B cell (primary cell): ENCODE results near the gene FSTL5. TPM values are rescaled to one million over a fixed set of nuclear protein-coding genes. Genes with fewer than 3 reads are reported as not detected.

Source experiments
- ATAC-seq: fragments of 200-7000 bp; cut with Tn5 transposase; one replicate; pipeline ENCODE4 v1.10.0; 2021; ENCODE audit warnings: low read depth, mild to moderate bottlenecking, moderate number of reproducible peaks, moderate library complexity
- CTCF ChIA-PET: fragments of 350-600 bp; sonication (Branson Sonifier 250); formaldehyde crosslinking; loops from one replicate; lab custom pipeline; 2021; ENCODE audit warnings: antibody characterized with exemption, inconsistent platforms; lab: Charles Lee
- POLR2A ChIA-PET: fragments of 350-600 bp; sonication (Branson Sonifier 250); formaldehyde crosslinking; loops from one replicate; lab custom pipeline; 2021; ENCODE audit warnings: antibody characterized with exemption; lab: Charles Lee
- DNase-seq: peaks from one replicate; pipeline ENCODE4 v3.0.0; 2013
- H2AFZ ChIP-seq: 2 replicates; pipeline ENCODE4 v1.6.1; 2012; ENCODE audit warnings: mild to moderate bottlenecking, low read depth, low read length; ENCODE audit not compliant: insufficient read depth, poor library complexity, severe bottlenecking
- H3K27ac ChIP-seq, 2 donors: 1 replicate in 1 of 2; 2 replicates in 1 of 2; pipeline ENCODE4 v1.5.1; 2012 to 2013; ENCODE audit warnings: low read length in 2 of 2, mild to moderate bottlenecking in 2 of 2, moderate library complexity in 1 of 2
- H3K27me3 ChIP-seq, 4 experiments: fragments of 200-600 bp in 1 of 4; sonication (generic) in 1 of 4; replicated peaks in 1 of 4; 1 replicate in 2 of 4; 2 replicates in 2 of 4; pipeline versions ENCODE4 v1.6.1 to v1.7.0; 2013 to 2016; ENCODE audit warnings: low read length in 3 of 4, mild to moderate bottlenecking in 2 of 4, mixed read lengths in 1 of 4, moderate library complexity in 1 of 4; ENCODE audit not compliant: insufficient read depth in 4 of 4, control insufficient read depth in 3 of 4; ENCODE audit errors: control extremely low read depth in 1 of 4
- H3K36me3 ChIP-seq, 2 experiments: replicated peaks in 1 of 2; 1 replicate in 1 of 2; 2 replicates in 1 of 2; pipeline versions ENCODE4 v1.6.1 to v1.7.1; 2013; ENCODE audit warnings: low read length in 1 of 2; ENCODE audit not compliant: insufficient read depth in 2 of 2, control insufficient read depth in 1 of 2; ENCODE audit errors: control extremely low read depth in 1 of 2, extremely low read depth in 1 of 2
- H3K4me1 ChIP-seq, 2 donors: fragments of 200-600 bp in 1 of 2; sonication (generic) in 1 of 2; 1 replicate in 1 of 2; 2 replicates in 1 of 2; pipeline versions ENCODE4 v1.5.1 to v1.6.1; 2013 to 2017; ENCODE audit warnings: low read length in 2 of 2; ENCODE audit not compliant: control insufficient read depth in 2 of 2, insufficient read depth in 2 of 2
- H3K4me2 ChIP-seq: replicated peaks from 2 replicates; pipeline ENCODE3; 2012; ENCODE audit warnings: mild to moderate bottlenecking, low read depth, low read length; ENCODE audit not compliant: poor library complexity, severe bottlenecking
- H3K4me3 ChIP-seq, 5 experiments: fragments of 200-600 bp in 1 of 5; sonication (generic) in 1 of 5; 1 replicate in 3 of 5; 2 replicates in 2 of 5; pipeline versions ENCODE4 v1.5.1 to v1.7.0; 2011 to 2016; ENCODE audit warnings: low read length in 4 of 5, mild to moderate bottlenecking in 4 of 5, low read depth in 2 of 5, control low read depth in 1 of 5, moderate library complexity in 1 of 5; ENCODE audit not compliant: insufficient read depth in 1 of 5; ENCODE audit errors: control extremely low read depth in 1 of 5, extremely low read depth in 1 of 5
- H3K79me2 ChIP-seq: fragments of 200-600 bp; sonication (generic); one replicate; pipeline ENCODE4 v1.6.0; 2016; ENCODE audit warnings: low read length; ENCODE audit not compliant: control insufficient read depth, insufficient read depth
- H3K9ac ChIP-seq: fragments of 200-600 bp; sonication (generic); 2 replicates; pipeline ENCODE4 v1.6.1; 2017; ENCODE audit warnings: mild to moderate bottlenecking, low read length, moderate library complexity
- H3K9me3 ChIP-seq, 3 donors: one replicate each; pipeline versions ENCODE4 v1.6.1 to v1.7.1; 2013; ENCODE audit warnings: low read length in 2 of 3; ENCODE audit not compliant: control insufficient read depth in 2 of 3, insufficient read depth in 1 of 3; ENCODE audit errors: control extremely low read depth in 1 of 3
- H4K20me1 ChIP-seq: 2 replicates; pipeline ENCODE4 v1.6.0; 2012; ENCODE audit warnings: mild to moderate bottlenecking, low read length; ENCODE audit not compliant: insufficient read depth, control insufficient read depth, poor library complexity, severe bottlenecking
- H3K27ac Mint-ChIP-seq: one replicate; pipeline ENCODE4 v1.8.0; 2021; ENCODE audit warnings: mixed read lengths
- H3K27me3 Mint-ChIP-seq: one replicate; pipeline ENCODE4 v1.8.0; 2021; ENCODE audit warnings: mixed read lengths
- H3K4me1 Mint-ChIP-seq: one replicate; pipeline ENCODE4 v1.8.0; 2021; ENCODE audit warnings: mixed read lengths
- H3K4me3 Mint-ChIP-seq: one replicate; pipeline ENCODE4 v1.8.0; 2021; ENCODE audit warnings: mixed read lengths
- H3K9me3 Mint-ChIP-seq: one replicate; pipeline ENCODE4 v1.8.0; 2022; ENCODE audit warnings: mixed read lengths; ENCODE audit not compliant: insufficient read depth
- EZH2 ChIP-seq: IDR thresholded peaks from 2 replicates; pipeline ENCODE4 v1.6.1; 2012; ENCODE audit warnings: borderline replicate concordance, low read depth, mild to moderate bottlenecking, moderate library complexity, low read length; ENCODE audit not compliant: insufficient read depth, poor library complexity, severe bottlenecking
- WGBS: methylation state at CpG from one replicate; pipeline ENCODE4 v1.1.5; 2013; ENCODE audit warnings: missing lambda C conversion rate; ENCODE audit not compliant: insufficient coverage; 5-methylcytosine and 5-hydroxymethylcytosine counted together
- intact Hi-C: fragments of 100-400 bp; cut with micrococcal nuclease; formaldehyde crosslinking; loops from one replicate; pipeline ENCODE4 v1.10.0; 2022
- polyA plus RNA-seq: library from polyadenylated mRNA; depleted of rRNA; stranded (reverse); fragments of >200 nt; gene quantifications from 2 replicates; pipeline ENCODE4 v1.2.3, GENCODE V29; 2012
- total RNA-seq, 2 donors: library from RNA; stranded (reverse); fragments of 120-200 nt in 1 of 2; gene quantifications; 1 replicate in 1 of 2; 2 replicates in 1 of 2; pipeline versions ENCODE4 v1.2.3 to v1.2.4, GENCODE V29; 2013 to 2022
- TF ChIP-seq, protein P1 (sequence below): fragments of 200-600 bp; IDR thresholded peaks from one replicate; pipeline ENCODE4 v1.8.0; 2022; ENCODE audit warnings: antibody characterized with exemption, mild to moderate bottlenecking

Gene FSTL5
- total and polyA plus RNA-seq, 2 donors (not counting 1 experiment from before 2014, with no cell fraction given), result not detected

DNA sequence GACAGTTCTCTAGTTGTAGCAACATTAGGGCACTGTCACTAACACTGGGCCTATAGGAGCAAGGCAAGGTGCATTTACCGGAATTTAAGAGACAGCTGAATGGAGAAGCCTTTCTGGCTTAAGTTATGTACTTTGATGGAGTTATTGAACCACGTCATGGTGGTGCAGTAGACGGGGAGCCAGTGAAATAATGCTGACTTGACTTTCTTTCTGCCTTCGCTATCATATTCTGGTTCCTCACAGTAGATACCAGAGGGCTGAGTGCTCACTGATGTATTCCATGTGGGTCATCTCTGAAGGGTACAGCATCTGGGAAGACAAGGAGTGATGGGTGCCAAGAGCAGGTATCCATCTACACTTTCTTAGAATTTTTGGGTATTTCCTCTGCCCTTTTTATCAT lies 802.8 kb downstream of the FSTL5 start:
- TF ChIP-seq, protein P1, sequence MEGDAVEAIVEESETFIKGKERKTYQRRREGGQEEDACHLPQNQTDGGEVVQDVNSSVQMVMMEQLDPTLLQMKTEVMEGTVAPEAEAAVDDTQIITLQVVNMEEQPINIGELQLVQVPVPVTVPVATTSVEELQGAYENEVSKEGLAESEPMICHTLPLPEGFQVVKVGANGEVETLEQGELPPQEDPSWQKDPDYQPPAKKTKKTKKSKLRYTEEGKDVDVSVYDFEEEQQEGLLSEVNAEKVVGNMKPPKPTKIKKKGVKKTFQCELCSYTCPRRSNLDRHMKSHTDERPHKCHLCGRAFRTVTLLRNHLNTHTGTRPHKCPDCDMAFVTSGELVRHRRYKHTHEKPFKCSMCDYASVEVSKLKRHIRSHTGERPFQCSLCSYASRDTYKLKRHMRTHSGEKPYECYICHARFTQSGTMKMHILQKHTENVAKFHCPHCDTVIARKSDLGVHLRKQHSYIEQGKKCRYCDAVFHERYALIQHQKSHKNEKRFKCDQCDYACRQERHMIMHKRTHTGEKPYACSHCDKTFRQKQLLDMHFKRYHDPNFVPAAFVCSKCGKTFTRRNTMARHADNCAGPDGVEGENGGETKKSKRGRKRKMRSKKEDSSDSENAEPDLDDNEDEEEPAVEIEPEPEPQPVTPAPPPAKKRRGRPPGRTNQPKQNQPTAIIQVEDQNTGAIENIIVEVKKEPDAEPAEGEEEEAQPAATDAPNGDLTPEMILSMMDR, result no peak
- TF ChIP-seq EZH2, result no peak
- Mint-ChIP-seq H3K9me3 (peaks cover 5% of the 10 kb centered on the region), H3K27ac (no peak overlapping the region), H3K4me1 (no peaks in the 10 kb centered on the region), H3K27me3 (no peaks in the 10 kb centered on the region), H3K4me3 (no peak overlapping the region)
- H3K4me1 ChIP-seq, result no peaks in the 10 kb centered on the region
- WGBS, result 79% methylated on average over 3 of the region's 4 CpGs
- no peaks in the 10 kb centered on the region for H3K79me2 ChIP-seq
- H4K20me1 ChIP-seq, result no peaks in the 10 kb centered on the region
- ATAC-seq, result no peak
- intact Hi-C loops, result no loop called here
- H3K9ac ChIP-seq, result no peak overlapping the region
- CTCF ChIA-PET, result no interaction called here
- H3K27ac ChIP-seq, result no peak overlapping the region
- no peak for DNase-seq
- POLR2A ChIA-PET, result no interaction called here
- H3K4me2 ChIP-seq, result no peak overlapping the region
- no peaks in the 10 kb centered on the region for H3K9me3 ChIP-seq
- H2AFZ ChIP-seq, result no peak overlapping the region
- H3K36me3 ChIP-seq, result no peaks in the 10 kb centered on the region
- no peak overlapping the region for H3K4me3 ChIP-seq
- H3K27me3 ChIP-seq, result no peaks in the 10 kb centered on the region

DNA sequence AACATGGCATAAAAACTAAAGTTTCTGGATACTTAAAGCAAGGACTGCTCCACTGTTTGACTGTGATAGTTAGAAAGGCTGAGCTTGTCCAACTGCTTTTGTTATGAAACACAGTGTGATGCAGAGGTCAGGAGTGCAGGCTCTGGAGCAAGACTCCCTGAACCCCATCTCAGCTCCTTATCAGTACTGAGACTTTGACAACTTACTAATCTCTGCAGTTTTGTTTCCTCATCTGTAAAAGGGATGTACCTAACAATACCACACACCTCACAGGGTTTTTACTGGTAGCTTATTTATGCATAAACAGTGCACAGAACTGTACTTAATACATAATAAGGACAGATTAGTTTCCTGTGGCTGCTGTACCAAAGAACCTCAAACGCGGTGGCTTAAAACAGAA lies 804.3 kb downstream of the FSTL5 start:
- Histone ChIP-seq H3K4me3 (no peak overlapping the region), H2AFZ (no peak overlapping the region), H3K36me3 (no peaks in the 10 kb centered on the region), H3K9ac (no peak overlapping the region), H3K79me2 (no peaks in the 10 kb centered on the region), H4K20me1 (no peaks in the 10 kb centered on the region), H3K4me1 (no peaks in the 10 kb centered on the region), H3K27me3 (no peaks in the 10 kb centered on the region), H3K9me3 (no peaks in the 10 kb centered on the region), H3K4me2 (no peak overlapping the region), H3K27ac (no peak overlapping the region)
- POLR2A ChIA-PET, result no interaction called here
- Mint-ChIP-seq H3K4me3 (no peak overlapping the region), H3K27me3 (no peaks in the 10 kb centered on the region), H3K4me1 (no peaks in the 10 kb centered on the region), H3K27ac (no peak overlapping the region), H3K9me3 (peaks cover 5% of the 10 kb centered on the region)
- ATAC-seq (no peak), DNase-seq (no peak)
- 90% methylated on average over 2 of the region's 2 CpGs for WGBS
- intact Hi-C loops, result no loop called here
- CTCF ChIA-PET, result no interaction called here
- TF ChIP-seq, protein P1, result no peak
- no peak for TF ChIP-seq EZH2
